GM04504 (cell line): Measurements from ENCODE around the gene PIK3R1.

Experiments
- DNase-seq: peaks from one replicate; pipeline ENCODE4 v3.0.0-alpha.2; 2012; ENCODE audit warnings: low read depth

Gene PIK3R1

GRCh38 chr5:68215208-68215897, at the start of gene PIK3R1:
Gene PIK3R1 (plus strand): TSS chr5:68215756. CDS start chr5:68226676, 10,920 bp downstream.
- DNase-seq = peak; percentile 92

- no peak for DNase-seq
Measured at GRCh38 chr5:68167195-68167651, 48.3 kb upstream of the PIK3R1 start.

DNA sequence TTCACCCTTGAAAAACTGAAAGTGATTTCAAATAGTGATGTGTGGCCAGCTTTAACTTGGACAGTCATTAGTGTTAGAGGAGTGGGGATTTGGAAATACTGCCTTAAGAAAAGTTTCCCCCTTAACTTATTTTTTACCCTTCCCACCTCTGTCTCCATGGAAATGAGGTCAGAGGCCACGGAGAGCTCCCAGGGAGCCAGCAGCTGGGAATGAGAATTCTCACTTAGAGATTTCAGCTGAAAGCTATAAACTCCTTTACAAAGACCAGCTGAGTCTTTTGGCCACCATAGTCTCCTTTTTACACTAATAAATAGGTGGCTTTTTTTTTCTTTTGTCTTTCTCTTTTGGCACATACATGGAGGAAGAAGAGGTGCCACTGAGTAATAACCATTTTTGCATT, 45.7 kb upstream of the PIK3R1 start:
- no peak for DNase-seq

DNA sequence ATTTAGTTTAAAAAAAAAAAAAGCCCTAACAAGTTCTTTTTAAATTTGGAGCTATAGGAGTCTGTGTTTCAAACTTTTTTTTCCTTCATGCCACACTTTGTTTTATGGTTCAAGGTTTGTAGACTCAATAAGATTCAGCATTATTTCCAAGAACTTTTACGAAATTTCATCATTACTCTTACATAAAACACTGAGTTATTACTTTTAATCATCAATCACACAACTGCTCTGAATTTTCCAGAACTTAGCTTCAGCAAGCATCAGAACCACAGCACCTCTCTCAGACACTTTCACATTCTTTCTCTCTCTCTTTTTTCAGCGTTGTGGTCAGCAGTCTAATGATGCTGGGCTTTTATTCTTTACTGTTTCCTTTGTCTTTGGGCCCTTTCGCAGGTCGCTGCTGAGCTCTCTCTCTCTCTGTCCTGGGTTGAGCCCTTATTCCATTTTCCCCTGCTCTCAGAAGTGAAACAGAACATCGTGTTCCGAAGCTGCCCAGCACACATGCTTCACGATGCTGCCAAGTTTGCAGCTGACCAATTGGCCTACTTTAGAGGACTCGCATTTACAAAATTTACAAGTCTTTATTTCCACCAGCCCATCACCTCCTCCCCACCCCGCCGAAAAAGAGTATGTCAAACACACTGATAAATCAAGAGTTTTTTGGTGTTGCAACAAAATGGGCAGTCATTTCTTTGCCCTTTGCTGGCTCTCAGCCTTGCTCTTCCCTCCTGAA, 44.6 kb upstream of the PIK3R1 start:
- no peak for DNase-seq

DNA sequence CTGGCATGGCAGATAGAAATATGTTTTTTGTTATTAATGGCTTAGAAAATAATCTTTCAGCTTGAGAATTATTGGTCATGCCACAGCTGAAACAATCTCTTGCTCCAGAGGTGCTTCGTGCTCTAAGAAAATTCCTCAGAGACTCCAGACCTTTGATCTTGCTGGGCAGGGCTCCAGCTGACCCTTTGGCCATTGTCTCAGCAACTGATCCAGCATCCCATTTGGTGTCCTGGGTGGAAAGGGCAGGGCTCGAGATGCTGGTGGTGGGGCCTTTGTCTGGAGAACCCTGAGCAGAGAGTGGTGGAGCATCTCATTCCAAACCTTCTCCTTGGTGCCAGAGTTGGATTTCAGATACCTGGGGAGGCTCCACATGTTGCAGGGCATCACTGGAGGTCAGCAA, 43.2 kb upstream of the PIK3R1 start:
- DNase-seq = no peak

GRCh38 chr5:68173007-68173406, 42.5 kb upstream of the PIK3R1 start:
- no peak for DNase-seq

DNA sequence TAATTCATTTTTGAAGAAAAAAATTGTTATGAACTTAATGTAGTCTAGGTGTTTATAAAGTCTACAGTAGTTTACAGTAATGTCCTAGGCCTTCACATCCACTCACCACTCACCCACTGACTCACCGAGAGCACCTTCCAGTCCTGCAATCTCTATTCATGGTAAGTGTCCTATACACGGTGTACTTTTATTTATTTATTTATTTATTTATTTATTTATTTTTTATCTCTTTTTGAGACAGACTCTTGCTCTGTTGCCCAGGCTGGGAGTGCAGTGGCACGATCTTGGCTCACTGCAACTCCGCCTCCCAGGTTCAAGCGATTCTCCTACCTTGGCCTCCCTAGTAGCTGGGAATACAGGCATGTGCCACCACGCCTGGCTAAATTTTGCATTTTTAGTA, 39.3 kb upstream of the PIK3R1 start:
- no peak for DNase-seq

- no peak for DNase-seq
Measured at GRCh38 chr5:68176802-68177479, 38.6 kb upstream of the PIK3R1 start.

DNA sequence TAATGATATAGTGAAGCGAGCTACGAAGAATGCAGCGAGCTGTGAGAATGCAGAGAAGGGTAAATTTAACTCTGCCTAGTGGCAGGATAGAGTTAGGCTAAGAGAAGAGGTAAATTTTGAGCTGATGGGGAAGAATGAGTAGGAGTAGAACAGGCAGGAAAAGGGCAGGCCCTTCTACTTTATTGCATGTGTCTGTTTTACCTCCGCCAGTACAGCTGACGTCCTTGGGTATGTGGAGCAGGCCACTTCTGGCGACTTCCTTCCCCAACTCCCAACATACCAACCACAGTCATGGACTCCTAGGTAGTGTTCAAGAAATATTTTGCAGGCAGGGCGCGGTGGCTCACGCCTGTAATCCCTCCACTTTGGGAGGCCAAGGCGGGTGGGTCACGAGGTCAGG, 37.9 kb upstream of the PIK3R1 start:
- no peak for DNase-seq

- DNase-seq = no peak
Measured at GRCh38 chr5:68178579-68178978, 37.0 kb upstream of the PIK3R1 start.

DNA sequence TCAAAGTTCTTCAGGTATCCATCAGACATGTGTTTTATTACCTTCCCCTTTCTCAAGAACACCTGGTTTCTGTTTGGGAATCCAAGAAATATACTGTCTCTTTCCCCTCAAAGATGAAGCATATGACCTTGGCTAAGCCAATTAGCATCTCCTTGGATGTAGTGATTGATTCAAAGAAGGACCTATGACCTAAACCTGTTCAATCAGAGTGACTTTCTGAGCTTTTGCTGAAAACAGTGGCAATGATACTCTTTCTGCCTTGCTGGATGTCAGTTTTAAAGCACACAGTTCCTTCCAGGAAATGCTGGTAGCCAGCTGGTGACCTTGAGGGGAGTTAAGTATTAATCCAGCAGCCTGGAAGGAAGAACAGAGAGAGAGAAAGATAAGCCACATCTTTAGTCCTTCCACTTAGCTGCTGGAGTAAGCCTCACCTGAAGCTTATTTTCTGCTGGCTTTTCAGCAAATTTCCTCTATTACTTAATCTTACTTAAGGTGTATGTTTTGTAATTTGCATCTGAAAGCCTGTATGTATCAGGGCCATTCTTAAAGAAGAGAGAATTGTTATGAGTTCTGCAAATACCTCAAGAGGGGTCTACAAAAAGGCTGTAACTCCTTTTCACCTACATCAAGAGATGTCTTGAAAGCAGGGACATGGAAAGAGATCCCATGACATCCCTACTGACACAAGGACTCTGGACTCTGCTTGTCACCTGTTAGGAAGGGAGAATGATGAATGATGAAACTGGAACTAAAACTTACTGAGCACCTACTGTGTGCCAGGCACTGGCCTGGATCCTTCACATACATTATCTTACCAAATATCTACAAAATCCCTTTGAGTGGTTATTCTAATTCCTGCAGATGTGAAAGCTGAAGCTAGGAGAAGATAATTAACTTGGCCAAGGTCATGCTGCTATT, 35.2 kb upstream of the PIK3R1 start:
- DNase-seq = no peak

GRCh38 chr5:68181039-68181599, 34.4 kb upstream of the PIK3R1 start:
- DNase-seq = no peak

DNA sequence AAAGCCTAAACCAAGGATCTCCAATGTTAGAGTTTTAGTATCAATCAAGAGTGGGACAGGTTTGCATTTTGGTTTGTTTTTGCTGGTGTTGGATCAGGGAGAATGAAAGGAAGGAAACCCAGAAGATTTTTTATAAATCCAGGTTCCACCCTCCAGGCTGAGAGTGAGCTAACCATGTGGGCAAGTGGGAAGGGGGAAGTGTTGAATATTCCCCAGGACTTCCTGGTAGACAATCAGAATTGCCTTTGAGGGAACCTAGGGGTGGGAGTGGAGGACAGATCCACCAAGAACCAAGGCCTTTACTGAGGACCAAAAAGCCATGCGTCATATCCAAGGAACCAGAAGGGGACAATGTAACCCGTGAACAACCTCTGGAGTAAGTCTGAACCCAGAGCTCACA, 33.5 kb upstream of the PIK3R1 start:
- DNase-seq = no peak

GRCh38 chr5:68182534-68182933, 33.0 kb upstream of the PIK3R1 start:
- no peak for DNase-seq

DNA sequence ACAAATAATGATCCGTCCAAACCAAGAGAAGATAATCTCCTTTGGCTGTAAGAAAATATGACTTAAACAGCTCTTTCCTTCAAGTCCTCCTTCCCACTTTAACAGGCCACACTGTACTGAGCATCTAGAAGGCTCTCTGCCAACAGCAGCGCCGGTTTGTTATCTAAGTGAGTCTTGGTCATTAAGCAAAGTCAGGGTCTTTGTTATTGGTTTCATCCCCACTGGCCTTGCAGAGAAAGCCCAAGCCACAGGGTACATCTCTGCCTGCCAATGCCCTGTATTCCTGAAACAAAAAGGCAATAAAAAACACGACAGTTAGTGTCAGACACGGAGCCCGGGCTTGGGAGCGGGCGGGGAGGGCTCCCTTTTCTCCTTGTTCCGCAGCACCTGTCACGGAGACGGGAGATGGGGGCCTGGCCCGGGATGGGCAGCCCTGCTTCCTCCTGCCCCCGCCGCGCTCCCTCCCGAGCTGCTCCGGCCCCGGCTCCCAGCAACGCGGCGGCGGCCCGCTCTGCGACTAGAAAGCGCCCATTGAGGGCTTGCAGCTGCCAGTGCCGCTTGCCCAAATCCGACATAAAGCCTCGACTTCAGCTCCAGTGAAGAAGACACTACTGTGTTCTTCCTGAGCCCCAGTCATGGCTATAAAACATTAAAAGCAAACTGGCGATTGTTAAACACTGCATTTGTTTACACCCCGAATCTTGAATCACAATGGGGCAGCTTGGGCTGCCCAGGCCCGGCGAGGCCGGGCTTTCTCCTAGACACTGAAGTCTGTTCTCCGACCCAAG, 28.1 kb upstream of the PIK3R1 start:
- no peak for DNase-seq

DNA sequence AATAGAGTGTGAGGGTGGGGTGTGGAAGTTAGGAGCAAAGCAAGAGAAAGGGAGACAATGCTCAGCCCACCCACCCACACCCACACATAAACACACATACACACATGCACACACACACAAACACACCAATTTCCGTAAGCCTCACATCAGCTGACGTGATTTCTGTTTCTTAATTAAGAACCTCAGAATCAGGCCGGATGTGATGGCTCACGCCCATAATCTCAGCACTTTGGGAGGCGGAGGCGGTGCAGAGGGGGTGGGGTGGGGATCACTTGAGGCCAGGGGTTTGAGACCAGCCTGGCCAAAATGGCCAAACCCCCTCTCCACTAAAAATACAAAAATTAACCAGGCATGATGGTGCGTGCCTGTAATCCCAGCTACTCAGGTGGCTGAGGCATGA, 26.4 kb upstream of the PIK3R1 start:
- DNase-seq = no peak

- DNase-seq = no peak
Measured at GRCh38 chr5:68189613-68190012, 25.9 kb upstream of the PIK3R1 start.

DNA sequence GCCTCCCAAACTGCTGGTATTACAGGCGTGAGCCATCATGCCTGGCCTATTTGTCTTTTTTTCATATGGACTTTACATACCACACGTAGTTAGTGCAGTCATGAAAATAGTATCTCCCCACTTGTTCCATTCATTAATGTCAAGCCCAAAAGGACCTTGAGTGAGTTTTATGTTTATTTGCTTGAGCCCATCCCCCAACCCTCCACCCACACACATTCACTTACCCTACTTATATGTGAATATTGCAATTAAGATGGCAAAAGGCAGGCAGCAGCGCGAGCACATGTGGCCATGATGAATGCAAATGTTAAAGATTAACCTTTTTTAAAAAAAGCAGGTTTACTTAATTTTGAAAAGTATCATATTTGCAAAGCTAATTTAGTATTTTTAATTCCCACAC, 24.9 kb upstream of the PIK3R1 start:
- no peak for DNase-seq

- no peak for DNase-seq
Measured at GRCh38 chr5:68191083-68191791, 24.3 kb upstream of the PIK3R1 start.

DNA sequence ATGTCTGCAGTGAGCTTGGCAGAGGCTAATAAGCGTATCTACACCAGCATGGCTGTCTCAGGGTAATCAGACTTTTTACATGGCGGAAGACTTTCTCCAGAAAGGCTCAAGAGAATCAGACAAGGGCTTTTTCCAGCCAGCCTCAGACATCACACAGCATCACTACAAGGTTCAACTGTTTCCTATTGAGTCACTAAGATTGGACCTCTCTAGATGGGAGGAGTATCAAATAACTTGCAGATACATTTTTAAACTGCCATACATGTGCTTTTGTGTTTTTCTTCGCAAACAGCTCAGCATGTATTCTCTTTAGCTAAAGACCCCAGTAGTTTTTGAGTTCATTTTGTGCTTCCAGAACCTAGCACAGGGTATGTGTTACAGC, 22.9 kb upstream of the PIK3R1 start:
- no peak for DNase-seq
